GM10248 (cell line): ENCODE measurements around the gene SCRT2.

ENCODE experiments used
- CTCF ChIA-PET: fragments of 300-600 bp; sonication (Branson Sonifier 250); formaldehyde crosslinking; extraction: SDS; loops from one replicate; lab custom pipeline; 2021; ENCODE audit warnings: antibody characterized with exemption; lab: Yijun Ruan, JAX
- POLR2A ChIA-PET: fragments of 350-650 bp; sonication (Branson Sonifier 250); formaldehyde crosslinking; extraction: SDS; loops from one replicate; lab custom pipeline; 2020; ENCODE audit warnings: antibody characterized with exemption; lab: Yijun Ruan, JAX
- DNase-seq: peaks from one replicate; pipeline ENCODE4 v3.0.0; 2012; ENCODE audit errors: extremely low spot score
- TF ChIP-seq, protein P1 (sequence below): IDR thresholded peaks from 2 replicates; pipeline ENCODE4 v1.5.1; 2012; ENCODE audit warnings: mild to moderate bottlenecking, low read depth; ENCODE audit errors: extremely low read depth, missing control alignments, control extremely low read depth

Gene SCRT2

DNA sequence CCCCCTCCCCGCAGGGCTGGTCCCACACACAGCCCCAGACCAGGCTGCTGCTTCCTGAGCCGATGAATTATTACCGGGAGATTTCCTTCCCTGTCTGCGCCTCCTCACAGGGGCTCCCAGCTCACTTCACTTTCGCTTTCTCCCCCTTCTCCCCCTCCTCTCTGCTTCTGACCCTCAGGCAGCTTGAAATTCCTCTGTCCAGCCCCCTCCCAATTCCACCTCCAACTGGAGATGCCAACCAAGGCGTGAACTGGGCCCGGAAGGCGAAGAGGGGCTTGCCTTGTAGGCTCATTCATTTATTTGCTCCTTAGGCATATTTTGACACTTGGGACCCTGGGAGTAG, 63.8 kb downstream of the SCRT2 start:
- ChIA-PET CTCF (interaction anchor here (1.7 kb wide), 1 partner anchor 43 kb away, joined by 3 read pairs; no protein-coding TSS in a partner anchor), POLR2A (no interaction called here)
- no peak for DNase-seq
- TF ChIP-seq, protein P1, sequence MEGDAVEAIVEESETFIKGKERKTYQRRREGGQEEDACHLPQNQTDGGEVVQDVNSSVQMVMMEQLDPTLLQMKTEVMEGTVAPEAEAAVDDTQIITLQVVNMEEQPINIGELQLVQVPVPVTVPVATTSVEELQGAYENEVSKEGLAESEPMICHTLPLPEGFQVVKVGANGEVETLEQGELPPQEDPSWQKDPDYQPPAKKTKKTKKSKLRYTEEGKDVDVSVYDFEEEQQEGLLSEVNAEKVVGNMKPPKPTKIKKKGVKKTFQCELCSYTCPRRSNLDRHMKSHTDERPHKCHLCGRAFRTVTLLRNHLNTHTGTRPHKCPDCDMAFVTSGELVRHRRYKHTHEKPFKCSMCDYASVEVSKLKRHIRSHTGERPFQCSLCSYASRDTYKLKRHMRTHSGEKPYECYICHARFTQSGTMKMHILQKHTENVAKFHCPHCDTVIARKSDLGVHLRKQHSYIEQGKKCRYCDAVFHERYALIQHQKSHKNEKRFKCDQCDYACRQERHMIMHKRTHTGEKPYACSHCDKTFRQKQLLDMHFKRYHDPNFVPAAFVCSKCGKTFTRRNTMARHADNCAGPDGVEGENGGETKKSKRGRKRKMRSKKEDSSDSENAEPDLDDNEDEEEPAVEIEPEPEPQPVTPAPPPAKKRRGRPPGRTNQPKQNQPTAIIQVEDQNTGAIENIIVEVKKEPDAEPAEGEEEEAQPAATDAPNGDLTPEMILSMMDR: no peak
